Prostate gland (tissue), 2 donors: ENCODE results near the gene TRIM50.
"Not testable (repeated sequence)": the region's sequence is repeated elsewhere in the genome, so short reads cannot be mapped to it uniquely, and the experiment has no call there.

ENCODE experiments used
- POLR2A ChIP-seq: fragments of 450-650 bp; IDR thresholded peaks from one replicate; pipeline ENCODE4 v1.6.1; 2016; ENCODE audit warnings: antibody characterized with exemption, mild to moderate bottlenecking
- POLR2AphosphoS5 ChIP-seq: sonication (generic); formaldehyde crosslinking; IDR thresholded peaks from one replicate; pipeline ENCODE4 v1.6.1; 2017; ENCODE audit warnings: antibody characterized with exemption
- TF ChIP-seq, protein P1 (sequence below), 4 experiments: fragments of 200-600 bp in 2 of 4; fragments of 450-650 bp in 2 of 4; sonication (generic) in 2 of 4; IDR thresholded peaks; 1 replicate in 3 of 4; 2 replicates in 1 of 4; pipeline ENCODE4 v1.5.1; 2016 to 2019; ENCODE audit warnings: antibody characterized with exemption in 4 of 4, mild to moderate bottlenecking in 2 of 4, moderate library complexity in 2 of 4

- TF ChIP-seq POLR2AphosphoS5, POLR2A: not testable (repeated sequence)
- TF ChIP-seq, protein P1, sequence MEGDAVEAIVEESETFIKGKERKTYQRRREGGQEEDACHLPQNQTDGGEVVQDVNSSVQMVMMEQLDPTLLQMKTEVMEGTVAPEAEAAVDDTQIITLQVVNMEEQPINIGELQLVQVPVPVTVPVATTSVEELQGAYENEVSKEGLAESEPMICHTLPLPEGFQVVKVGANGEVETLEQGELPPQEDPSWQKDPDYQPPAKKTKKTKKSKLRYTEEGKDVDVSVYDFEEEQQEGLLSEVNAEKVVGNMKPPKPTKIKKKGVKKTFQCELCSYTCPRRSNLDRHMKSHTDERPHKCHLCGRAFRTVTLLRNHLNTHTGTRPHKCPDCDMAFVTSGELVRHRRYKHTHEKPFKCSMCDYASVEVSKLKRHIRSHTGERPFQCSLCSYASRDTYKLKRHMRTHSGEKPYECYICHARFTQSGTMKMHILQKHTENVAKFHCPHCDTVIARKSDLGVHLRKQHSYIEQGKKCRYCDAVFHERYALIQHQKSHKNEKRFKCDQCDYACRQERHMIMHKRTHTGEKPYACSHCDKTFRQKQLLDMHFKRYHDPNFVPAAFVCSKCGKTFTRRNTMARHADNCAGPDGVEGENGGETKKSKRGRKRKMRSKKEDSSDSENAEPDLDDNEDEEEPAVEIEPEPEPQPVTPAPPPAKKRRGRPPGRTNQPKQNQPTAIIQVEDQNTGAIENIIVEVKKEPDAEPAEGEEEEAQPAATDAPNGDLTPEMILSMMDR (IDR thresholded peaks at IDR 0.05): not testable (repeated sequence)
These were observed 60.1 kb downstream of the TRIM50 start for GRCh38 chr7:73267813-73268212.
